CD14-positive monocyte (primary cell): ENCODE data around the gene ODAD2. TPM values are rescaled to one million over a fixed set of nuclear protein-coding genes. Genes with fewer than 3 reads are reported as not detected.
"Not testable (repeated sequence)": the region's sequence is repeated elsewhere in the genome, so short reads cannot be mapped to it uniquely, and the experiment has no call there.

ENCODE experiments used
- DNase-seq, 3 donors: peaks; one replicate each; pipeline ENCODE4 v3.0.0-alpha.2; 2011 to 2022
- H2AFZ ChIP-seq: 2 replicates; pipeline ENCODE4 v1.6.0; 2012; ENCODE audit warnings: mild to moderate bottlenecking, low read depth, low read length, inconsistent platforms; ENCODE audit not compliant: insufficient read depth, poor library complexity, severe bottlenecking
- H3K27ac ChIP-seq, 2 donors: 1 replicate in 1 of 2; 2 replicates in 1 of 2; pipeline ENCODE4 v1.5.1; 2012 to 2013; ENCODE audit warnings: low read length in 2 of 2, control low read depth in 1 of 2, inconsistent platforms in 1 of 2, low read depth in 1 of 2, mild to moderate bottlenecking in 1 of 2
- H3K27me3 ChIP-seq, 2 donors: one replicate each; pipeline versions ENCODE4 v1.6.0 to v1.6.1; 2011 to 2013; ENCODE audit warnings: low read length in 2 of 2; ENCODE audit not compliant: control insufficient read depth in 2 of 2, insufficient read depth in 2 of 2
- H3K36me3 ChIP-seq, 2 donors: replicated peaks in 1 of 2; 1 replicate in 1 of 2; 2 replicates in 1 of 2; pipeline versions ENCODE4 v1.5.1 to v1.6.1; 2012 to 2013; ENCODE audit warnings: low read length in 2 of 2, control low read depth in 1 of 2, inconsistent platforms in 1 of 2, mild to moderate bottlenecking in 1 of 2; ENCODE audit not compliant: insufficient read depth in 2 of 2, control insufficient read depth in 1 of 2
- H3K4me1 ChIP-seq, 2 donors: 1 replicate in 1 of 2; 2 replicates in 1 of 2; pipeline versions ENCODE4 v1.5.1 to v1.6.1; 2012 to 2013; ENCODE audit warnings: low read length in 2 of 2, control low read depth in 1 of 2, inconsistent platforms in 1 of 2, mild to moderate bottlenecking in 1 of 2, moderate library complexity in 1 of 2; ENCODE audit not compliant: insufficient read depth in 2 of 2, control insufficient read depth in 1 of 2
- H3K4me2 ChIP-seq: replicated peaks from 2 replicates; pipeline ENCODE3; 2012; ENCODE audit warnings: low read length, moderate library complexity, mild to moderate bottlenecking; ENCODE audit not compliant: poor library complexity, severe bottlenecking; ENCODE audit errors: extremely low read depth
- H3K4me3 ChIP-seq, 3 experiments: fragments of 200-600 bp in 1 of 3; sonication (generic) in 1 of 3; replicated peaks in 1 of 3; 1 replicate in 2 of 3; 2 replicates in 1 of 3; pipeline ENCODE4 v1.5.1; 2011 to 2013; ENCODE audit warnings: low read length in 3 of 3, mild to moderate bottlenecking in 3 of 3, control low read depth in 2 of 3, low read depth in 2 of 3, inconsistent platforms in 1 of 3, moderate library complexity in 1 of 3
- H3K79me2 ChIP-seq: 2 replicates; pipeline ENCODE4 v1.6.0; 2012; ENCODE audit warnings: mild to moderate bottlenecking, control low read depth, inconsistent platforms, low read length, moderate library complexity; ENCODE audit not compliant: insufficient read depth
- H3K9ac ChIP-seq: 2 replicates; pipeline ENCODE4 v1.6.0; 2017; ENCODE audit warnings: low read length, mild to moderate bottlenecking; ENCODE audit not compliant: insufficient read depth, poor library complexity, severe bottlenecking
- H3K9me3 ChIP-seq, 2 donors: replicated peaks in 1 of 2; 1 replicate in 1 of 2; 2 replicates in 1 of 2; pipeline versions ENCODE4 v1.5.1 to v1.6.1; 2012 to 2013; ENCODE audit warnings: low read length in 2 of 2, control low read depth in 1 of 2; ENCODE audit not compliant: control insufficient read depth in 1 of 2, insufficient read depth in 1 of 2
- H4K20me1 ChIP-seq: 2 replicates; pipeline ENCODE4 v1.6.0; 2012; ENCODE audit warnings: mild to moderate bottlenecking, low read length, control low read depth, moderate library complexity; ENCODE audit not compliant: insufficient read depth
- H3K27ac Mint-ChIP-seq, 7 donors: one replicate each; pipeline ENCODE4 v1.8.0; 2020; ENCODE audit warnings: mild to moderate bottlenecking in 7 of 7, mixed read lengths in 7 of 7, moderate library complexity in 6 of 7, inconsistent platforms in 2 of 7
- H3K27me3 Mint-ChIP-seq, 3 donors: one replicate each; pipeline ENCODE4 v1.8.0; 2021 to 2022; ENCODE audit warnings: low read depth in 3 of 3, mild to moderate bottlenecking in 3 of 3, mixed read lengths in 3 of 3, moderate library complexity in 3 of 3, inconsistent platforms in 1 of 3
- H3K36me3 Mint-ChIP-seq, 2 donors: one replicate each; pipeline ENCODE4 v1.8.0; 2020; ENCODE audit warnings: mixed read lengths in 2 of 2, inconsistent platforms in 1 of 2, mild to moderate bottlenecking in 1 of 2
- H3K4me1 Mint-ChIP-seq: one replicate; pipeline ENCODE4 v1.8.0; 2020; ENCODE audit warnings: mild to moderate bottlenecking, mixed read lengths
- H3K4me3 Mint-ChIP-seq, 2 donors: one replicate each; pipeline ENCODE4 v1.8.0; 2020; ENCODE audit warnings: mild to moderate bottlenecking in 2 of 2, mixed read lengths in 2 of 2, moderate library complexity in 1 of 2
- H3K9me3 Mint-ChIP-seq, 7 donors: one replicate each; pipeline ENCODE4 v1.8.0; 2020 to 2022; ENCODE audit warnings: mixed read lengths in 7 of 7, mild to moderate bottlenecking in 6 of 7, moderate library complexity in 6 of 7, inconsistent platforms in 2 of 7
- WGBS: methylation state at CpG from one replicate; pipeline ENCODE4 v1.1.5; 2013; ENCODE audit warnings: missing lambda C conversion rate; ENCODE audit not compliant: insufficient coverage; 5-methylcytosine and 5-hydroxymethylcytosine counted together
- intact Hi-C, 2 donors: fragments of 100-400 bp; cut with micrococcal nuclease; formaldehyde crosslinking; loops; one replicate each; pipeline versions ENCODE4 v1.15.0 to v1.15.1; 2023
- polyA plus RNA-seq, 3 donors: library from polyadenylated mRNA; depleted of rRNA in 1 of 3; unstranded in 2 of 3; stranded (reverse) in 1 of 3; fragments of 300-500 nt in 2 of 3; fragments of >200 nt in 1 of 3; fragmentation: Illumina TruSeq in 2 of 3; gene quantifications; 1 replicate in 2 of 3; 2 replicates in 1 of 3; pipeline ENCODE4 v1.2.3, GENCODE V29; 2012 to 2021
- TF ChIP-seq, protein P1 (sequence below): fragments of 200-600 bp; IDR thresholded peaks from one replicate; pipeline ENCODE4 v1.8.0; 2022; ENCODE audit warnings: antibody characterized with exemption, mild to moderate bottlenecking

The ODAD2 gene
- polyA plus RNA-seq, 3 donors, result not detected

DNA sequence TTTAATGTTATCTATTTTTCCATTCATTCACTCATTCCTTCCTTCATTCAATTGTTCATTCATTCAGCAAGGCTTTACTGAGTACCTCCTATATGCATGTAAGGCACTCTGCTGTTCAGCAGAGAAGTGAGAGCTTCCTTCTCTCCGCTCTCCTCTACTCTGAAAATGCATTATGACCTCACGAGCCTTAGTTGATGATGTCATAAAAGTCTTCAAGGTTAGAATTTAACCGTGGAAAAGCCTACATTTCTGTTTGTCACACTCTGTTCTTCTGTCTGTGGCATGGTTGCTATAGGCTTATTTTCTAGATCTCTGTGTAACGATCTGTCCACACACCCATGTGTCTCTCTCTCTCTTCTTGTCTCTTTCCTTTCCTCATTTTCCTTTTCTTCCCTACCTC lies 17.1 kb downstream of the ODAD2 start:
- Mint-ChIP-seq H3K27me3 (peaks cover 0 to 1% (median 0%) of the 10 kb centered on the region in 3 donors), H3K27ac (no peak overlapping the region), H3K4me3 (no peak overlapping the region), H3K4me1 (no peaks in the 10 kb centered on the region), H3K9me3 (peaks cover 8 to 17% (median 13%) of the 10 kb centered on the region in 7 donors), H3K36me3 (no peaks in the 10 kb centered on the region)
- no CpG with 5 or more reads among the region's 4 CpGs for WGBS
- TF ChIP-seq, protein P1, sequence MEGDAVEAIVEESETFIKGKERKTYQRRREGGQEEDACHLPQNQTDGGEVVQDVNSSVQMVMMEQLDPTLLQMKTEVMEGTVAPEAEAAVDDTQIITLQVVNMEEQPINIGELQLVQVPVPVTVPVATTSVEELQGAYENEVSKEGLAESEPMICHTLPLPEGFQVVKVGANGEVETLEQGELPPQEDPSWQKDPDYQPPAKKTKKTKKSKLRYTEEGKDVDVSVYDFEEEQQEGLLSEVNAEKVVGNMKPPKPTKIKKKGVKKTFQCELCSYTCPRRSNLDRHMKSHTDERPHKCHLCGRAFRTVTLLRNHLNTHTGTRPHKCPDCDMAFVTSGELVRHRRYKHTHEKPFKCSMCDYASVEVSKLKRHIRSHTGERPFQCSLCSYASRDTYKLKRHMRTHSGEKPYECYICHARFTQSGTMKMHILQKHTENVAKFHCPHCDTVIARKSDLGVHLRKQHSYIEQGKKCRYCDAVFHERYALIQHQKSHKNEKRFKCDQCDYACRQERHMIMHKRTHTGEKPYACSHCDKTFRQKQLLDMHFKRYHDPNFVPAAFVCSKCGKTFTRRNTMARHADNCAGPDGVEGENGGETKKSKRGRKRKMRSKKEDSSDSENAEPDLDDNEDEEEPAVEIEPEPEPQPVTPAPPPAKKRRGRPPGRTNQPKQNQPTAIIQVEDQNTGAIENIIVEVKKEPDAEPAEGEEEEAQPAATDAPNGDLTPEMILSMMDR, result no peak
- no peak overlapping the region for H3K4me3 ChIP-seq
- no peak overlapping the region for H2AFZ ChIP-seq
- H3K79me2 ChIP-seq, result no peaks in the 10 kb centered on the region
- no peaks in the 10 kb centered on the region for H4K20me1 ChIP-seq
- H3K4me2 ChIP-seq, result no peak overlapping the region
- no peaks in the 10 kb centered on the region for H3K4me1 ChIP-seq
- peaks cover 0 to 10% of the 10 kb centered on the region in 2 donors for H3K9me3 ChIP-seq
- no peaks in the 10 kb centered on the region for H3K27me3 ChIP-seq
- H3K36me3 ChIP-seq, result no peaks in the 10 kb centered on the region
- no peak for DNase-seq
- no peak overlapping the region for H3K9ac ChIP-seq
- intact Hi-C loops, result no loop called here
- no peak overlapping the region for H3K27ac ChIP-seq

DNA sequence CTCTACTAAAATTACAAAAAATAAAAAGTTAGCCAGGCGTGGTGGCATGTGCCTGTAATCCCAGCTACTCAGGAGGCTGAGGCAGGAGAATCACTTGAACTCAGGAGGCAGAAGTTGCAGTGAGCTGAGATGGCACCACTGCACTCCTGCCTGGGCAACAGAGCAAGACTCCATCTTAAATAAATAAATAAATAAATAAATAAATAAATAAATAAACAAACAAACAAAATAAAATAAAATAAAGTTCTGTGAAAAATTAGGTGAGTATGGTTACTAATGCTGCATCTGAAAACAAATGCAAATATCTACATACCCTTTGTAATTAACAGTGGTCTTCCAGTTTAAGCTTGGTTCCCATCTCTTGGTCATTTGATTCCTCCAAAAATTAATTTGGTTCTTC lies 28.1 kb downstream of the ODAD2 start:
- H3K4me1 Mint-ChIP-seq, H2AFZ ChIP-seq, H3K9ac ChIP-seq, H3K9me3 Mint-ChIP-seq, DNase-seq, H3K4me2 ChIP-seq, H3K36me3 Mint-ChIP-seq, H3K27me3 Mint-ChIP-seq, H3K27ac ChIP-seq, H3K4me3 Mint-ChIP-seq, H3K79me2 ChIP-seq, H4K20me1 ChIP-seq, intact Hi-C loops, H3K9me3 ChIP-seq, H3K36me3 ChIP-seq, H3K27ac Mint-ChIP-seq, H3K4me3 ChIP-seq, H3K4me1 ChIP-seq, H3K27me3 ChIP-seq: not testable (repeated sequence)
- no CpG with 5 or more reads among the region's 1 CpG for WGBS

DNA sequence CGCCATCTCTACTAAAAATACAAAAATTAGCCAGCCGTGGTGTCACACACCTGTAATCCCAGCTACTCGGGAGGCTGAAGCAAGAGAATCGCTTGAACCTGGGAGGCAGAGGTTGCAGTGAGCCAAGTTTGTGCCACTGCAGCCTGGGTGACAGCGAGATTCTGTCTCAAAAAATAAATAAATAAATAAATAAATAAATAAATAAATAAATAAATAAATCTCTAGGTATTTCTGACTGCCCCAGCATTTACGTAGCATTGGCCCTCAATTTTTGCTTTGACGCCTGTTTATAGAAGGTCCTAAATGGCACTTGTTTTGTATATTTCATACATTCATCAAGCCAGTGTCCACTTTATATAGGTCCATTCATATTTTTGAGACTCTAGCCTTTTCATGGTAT lies 28.9 kb downstream of the ODAD2 start:
- H3K4me1 Mint-ChIP-seq, H3K27ac Mint-ChIP-seq, H3K27ac ChIP-seq, H3K9me3 ChIP-seq, DNase-seq, H3K9me3 Mint-ChIP-seq, H3K4me3 Mint-ChIP-seq, H4K20me1 ChIP-seq, H3K9ac ChIP-seq, H3K27me3 Mint-ChIP-seq, H3K27me3 ChIP-seq, H2AFZ ChIP-seq, H3K4me1 ChIP-seq, H3K4me3 ChIP-seq, H3K36me3 Mint-ChIP-seq, H3K36me3 ChIP-seq, H3K4me2 ChIP-seq, H3K79me2 ChIP-seq, intact Hi-C loops: not testable (repeated sequence)
- WGBS, result no CpG with 5 or more reads among the region's 7 CpGs
